GM18511 (cell line): ENCODE results near the gene CAMTA1.

Experiments
- ATAC-seq: cut with Tn5 transposase; IDR thresholded peaks from one replicate; pipeline ENCODE4 v1.9.1; 2021; ENCODE audit warnings: mild to moderate bottlenecking, moderate library complexity; ENCODE audit not compliant: unreplicated experiment

Gene CAMTA1

DNA sequence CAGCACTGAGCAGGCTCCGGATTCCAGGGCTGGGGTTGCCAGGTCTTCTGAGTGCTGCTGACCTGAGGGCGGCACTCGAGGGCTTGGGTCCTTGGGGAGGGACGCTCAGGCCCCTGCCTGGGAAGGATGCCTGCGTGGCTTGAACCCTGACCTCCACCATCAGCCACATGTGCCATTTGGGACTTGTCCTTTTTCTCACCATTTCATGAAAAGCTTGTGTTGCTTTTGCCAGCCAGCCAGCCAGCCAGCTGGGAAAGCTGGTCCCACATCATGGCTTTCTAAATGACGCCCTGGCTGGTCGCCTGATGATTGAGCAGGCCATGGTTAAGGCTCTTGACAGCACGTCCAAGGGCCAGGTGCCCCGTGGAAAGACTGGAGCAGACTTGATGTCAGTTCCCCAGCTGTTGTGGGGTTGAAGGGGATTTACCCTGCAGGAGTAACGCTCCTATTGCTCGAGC, 168.7 kb downstream of the CAMTA1 start:
- ATAC-seq: no peak

DNA sequence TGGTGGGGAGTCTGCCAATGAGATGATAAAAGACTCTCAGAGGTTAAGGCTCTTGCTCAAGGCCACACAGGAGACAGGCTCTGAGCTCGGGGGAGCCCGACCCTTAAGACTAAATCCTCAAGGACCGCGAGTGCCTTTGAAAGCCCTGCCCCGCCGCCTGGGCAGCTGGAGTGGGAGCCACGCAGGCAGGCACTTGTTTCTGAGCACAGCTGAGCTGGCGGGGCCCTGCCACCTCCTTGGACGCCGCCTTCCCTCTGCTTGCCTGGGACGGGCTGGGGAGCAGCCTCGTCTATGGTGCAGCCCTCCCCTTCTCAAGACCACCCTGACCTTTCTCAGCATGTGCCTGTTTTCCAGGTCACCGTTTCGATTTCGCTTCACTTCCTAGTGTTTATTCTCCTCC, 169.3 kb downstream of the CAMTA1 start:
- no peak for ATAC-seq

DNA sequence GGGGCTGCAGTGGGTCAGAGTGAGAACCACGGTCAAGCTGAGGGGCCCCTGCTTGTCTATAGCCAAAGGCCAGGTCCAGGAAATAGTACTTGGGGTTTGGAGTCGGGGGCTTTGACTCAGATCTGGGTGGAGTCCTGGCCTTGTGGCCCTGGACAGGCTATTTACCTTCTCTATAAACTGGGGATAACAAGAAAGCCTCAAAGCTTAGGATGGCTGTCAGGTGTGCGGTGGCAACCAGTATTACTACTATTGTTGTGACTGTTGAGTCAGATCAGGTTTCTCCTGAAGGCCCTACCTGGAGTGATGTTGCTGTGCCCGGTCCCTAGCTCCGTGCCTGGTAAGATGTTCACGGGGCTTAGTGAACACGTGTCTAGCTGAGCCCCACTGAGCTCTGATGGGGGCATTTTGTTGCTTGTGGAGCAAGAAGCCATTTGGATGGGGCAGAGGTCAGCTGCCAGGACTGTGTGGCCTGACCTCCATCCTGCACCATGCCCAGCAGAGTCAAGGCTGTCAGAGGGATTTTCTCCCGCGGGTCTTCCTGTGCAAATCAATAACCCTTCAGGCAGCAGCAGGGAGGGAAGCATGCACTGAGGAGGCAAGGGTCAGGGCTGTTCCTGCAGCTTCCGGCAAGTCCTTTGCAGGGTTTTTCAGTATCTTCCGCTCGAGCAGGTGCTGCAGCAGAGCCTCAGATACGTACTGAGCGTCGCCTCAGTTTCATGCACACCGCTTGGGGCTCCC, 170.3 kb downstream of the CAMTA1 start:
- no peak for ATAC-seq

DNA sequence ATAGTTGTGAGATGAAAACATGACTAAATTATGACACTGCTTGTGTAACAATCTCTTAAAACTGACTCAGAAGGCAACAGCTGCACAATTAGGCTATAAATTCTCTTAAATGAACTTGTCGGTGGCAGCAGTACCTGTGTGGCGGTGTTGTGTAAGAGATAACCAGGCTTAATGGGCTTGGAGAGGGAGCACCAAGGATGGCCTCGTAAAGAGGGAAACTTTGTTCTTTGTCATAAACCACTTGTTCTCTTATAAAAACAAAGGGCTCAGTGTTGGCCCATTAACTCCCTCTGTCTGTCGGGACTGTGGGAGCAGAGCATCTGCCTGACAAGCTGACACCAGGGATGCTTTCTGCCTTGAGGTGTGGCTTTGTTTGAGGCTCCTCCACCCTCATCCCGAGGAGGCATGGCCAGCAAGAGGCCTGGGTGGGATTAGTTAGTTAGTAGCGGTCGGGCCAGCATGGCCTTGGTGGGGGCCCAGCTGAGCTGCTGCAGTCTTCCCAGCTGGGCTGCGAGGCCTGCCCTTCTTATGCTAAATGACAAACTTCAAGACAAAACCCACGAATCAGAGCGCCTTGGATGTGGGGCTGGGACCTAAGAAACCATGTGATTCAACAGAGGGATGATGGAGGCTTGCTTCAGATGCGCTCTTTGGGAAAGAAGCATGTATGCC, 171.4 kb downstream of the CAMTA1 start:
- no peak for ATAC-seq

DNA sequence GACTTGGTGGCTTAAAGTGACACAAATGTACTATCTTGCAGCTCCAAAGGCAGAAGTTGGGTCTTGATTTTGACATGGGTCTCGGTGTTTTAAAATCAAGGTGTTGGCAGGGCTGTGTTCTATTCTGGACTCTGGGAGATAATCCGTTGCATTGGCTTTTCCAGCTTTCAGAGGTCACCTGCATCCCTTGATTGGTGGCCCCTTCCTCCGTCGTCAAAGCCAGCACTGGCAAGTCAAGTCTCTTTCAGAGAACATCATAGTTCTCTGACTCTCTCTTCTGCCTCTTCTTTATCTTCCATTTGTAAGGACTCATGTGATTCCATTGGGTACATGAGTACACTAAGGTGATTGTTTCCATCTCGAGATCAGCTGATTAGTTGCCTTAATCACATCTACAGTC, 172.1 kb downstream of the CAMTA1 start:
- no peak for ATAC-seq

DNA sequence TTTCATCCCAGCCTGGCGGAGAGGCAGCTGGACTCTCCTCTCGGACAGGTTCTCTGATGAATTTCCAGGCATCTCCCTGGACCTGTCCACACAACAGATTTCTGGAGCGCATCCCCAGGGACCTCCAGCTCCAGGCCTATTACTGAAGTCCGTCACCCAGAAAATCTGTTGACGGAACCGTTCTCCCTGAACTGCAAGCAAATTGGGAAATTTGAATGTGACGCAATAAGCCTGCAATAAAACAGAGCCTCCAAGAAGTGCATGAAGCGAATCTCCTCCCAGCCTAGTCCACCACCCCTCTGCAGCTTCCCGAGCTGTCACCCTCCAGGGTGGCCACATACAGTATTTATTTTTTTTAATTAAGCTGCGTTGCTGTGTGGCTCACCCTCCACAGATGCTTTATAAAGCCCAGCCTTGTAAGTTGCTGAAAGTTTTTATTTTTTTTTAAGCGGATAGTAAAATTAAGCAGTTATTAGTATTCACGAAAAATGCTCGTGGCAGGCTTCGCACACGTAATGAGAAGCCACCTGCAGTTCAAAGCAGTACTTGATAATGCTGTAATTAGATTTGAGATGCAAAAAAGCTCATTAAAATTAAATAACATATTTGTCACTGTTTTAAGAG, 173.3 kb downstream of the CAMTA1 start:
- no peak for ATAC-seq

DNA sequence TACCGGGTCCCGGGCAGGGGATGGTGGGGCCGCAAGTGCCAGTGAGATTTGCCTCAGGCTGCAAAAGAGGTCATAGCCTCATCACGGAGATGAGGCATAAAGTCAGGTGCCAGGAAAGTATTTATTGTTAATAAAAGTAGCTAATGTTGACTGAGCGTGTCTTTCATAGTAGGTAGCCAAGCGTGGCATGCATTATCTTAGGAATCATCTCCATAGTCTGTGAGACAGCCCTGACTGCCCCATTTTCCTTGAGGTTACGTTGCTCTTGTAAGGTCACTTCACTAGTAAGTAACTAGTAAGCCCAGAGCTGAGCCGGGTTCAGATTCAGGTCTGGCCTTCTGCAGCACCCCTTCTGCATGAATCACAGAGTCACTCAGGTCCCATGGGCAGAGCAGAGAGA, 174.2 kb downstream of the CAMTA1 start:
- ATAC-seq: no peak

DNA sequence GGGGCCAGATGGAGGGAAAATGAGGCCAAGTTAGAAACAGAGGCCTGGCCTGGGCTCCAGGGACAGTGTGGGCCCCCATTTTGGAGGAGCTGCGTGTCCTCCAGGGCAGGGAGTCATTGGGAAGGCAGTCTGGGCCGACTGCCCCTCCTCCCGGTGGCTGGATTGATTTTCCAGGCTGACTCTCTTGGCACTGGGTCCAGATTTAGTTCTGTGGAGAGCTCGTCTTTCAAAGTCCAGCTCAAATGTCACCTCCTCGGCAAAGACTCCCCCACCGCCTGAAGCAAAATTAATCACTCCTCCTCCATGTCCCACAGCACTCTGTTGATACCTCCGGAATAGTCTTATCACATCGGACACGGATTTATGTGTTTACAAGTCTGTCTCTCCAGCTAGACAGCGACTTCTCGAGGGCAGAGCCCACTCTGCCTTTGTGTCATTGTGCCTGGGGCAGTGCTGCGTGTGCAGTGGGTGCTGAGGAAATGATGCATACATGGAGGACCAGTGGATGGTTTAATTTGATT, 175.1 kb downstream of the CAMTA1 start:
- ATAC-seq: no peak

DNA sequence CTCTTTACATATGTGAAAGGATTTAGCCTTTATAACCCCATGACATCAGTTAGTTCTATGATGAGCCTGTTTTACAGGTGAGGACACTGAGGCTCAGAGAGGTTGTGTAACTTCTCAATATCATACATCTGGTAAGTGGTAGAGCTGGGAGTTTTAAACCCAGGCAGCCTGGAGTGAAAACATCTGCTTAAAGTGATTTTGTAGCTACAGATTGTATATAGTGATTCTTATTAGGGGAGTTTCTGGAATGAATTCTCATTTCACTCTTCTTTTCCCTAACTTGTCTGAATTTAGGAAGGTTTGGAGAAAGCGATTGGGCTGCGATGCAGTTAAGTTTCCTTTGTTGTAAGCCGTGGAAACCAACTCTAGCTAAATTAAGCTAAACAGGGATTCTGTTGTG, 175.6 kb downstream of the CAMTA1 start:
- ATAC-seq: no peak

DNA sequence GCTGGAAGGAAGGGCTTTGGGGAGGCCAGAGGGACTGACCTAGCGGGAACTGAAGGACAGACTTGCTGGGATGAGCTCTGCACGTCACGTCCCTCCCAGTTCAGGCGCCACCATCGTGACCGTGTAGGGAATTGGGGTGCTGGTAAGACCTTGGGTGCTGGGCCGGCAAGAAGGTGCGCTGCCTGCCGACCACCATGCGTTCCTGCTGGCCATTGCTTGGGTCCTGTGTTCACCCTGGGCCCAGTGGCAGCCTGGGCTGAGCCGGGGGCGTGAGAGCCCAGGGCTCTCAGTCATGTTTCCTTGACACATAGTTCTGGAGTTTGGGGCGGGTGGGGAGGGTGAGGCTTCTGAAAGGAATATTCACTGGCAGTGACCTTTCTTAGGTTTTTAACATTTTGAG, 176.0 kb downstream of the CAMTA1 start:
- ATAC-seq: no peak

DNA sequence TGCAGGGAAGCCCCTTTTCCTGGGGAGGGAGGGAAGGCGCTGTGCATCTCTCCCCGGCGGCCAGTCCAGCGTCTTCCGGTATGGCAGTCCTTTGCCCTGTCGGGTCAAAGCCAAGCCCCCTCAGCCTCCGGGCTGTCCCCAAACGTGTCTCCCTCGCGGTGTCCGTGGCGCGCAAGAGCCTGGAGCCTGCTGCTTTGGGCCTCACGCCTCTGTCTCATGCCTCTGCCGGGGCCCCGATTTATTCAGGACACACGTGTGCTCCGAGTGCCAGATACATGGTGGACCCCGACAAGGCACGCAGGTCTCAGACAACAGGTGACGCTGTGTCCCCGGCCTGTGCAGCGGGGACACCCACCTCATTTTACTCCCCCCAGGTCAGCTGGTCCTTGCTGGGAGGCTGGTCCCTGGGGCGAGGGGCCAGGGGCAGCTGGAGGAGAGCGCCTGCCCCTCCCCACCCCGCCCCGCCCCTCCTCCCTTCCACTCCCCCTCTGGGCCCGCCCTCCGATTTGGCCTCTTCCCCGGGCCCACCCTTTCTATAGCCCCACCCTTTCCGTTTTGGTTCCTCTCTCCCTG, 176.7 kb downstream of the CAMTA1 start:
- ATAC-seq: no peak

DNA sequence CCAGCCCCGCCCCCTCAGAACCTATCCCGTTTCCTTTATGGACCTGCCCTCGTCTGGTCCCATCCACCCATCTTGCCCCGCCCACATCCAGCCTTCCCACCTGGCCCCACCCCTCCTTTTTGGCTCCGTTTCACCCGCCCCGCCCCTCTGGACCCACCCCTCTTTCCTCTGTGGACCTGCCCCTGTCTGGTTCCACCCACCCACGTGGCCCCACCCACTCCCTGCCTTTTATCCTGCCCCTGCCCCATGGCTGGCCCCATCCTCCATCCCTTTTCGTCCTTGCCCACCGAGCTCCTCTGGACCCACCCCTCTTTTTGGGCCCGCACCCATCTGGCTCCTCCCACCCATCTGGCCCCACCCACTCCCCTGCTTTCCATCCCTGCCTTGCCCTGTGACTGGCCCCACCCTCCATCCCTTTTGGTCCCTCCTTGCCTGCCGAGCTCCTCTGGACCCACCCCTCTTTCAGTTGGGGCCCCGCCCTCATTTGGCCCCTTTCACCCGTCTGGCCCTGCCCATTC, 177.3 kb downstream of the CAMTA1 start:
- ATAC-seq: no peak

DNA sequence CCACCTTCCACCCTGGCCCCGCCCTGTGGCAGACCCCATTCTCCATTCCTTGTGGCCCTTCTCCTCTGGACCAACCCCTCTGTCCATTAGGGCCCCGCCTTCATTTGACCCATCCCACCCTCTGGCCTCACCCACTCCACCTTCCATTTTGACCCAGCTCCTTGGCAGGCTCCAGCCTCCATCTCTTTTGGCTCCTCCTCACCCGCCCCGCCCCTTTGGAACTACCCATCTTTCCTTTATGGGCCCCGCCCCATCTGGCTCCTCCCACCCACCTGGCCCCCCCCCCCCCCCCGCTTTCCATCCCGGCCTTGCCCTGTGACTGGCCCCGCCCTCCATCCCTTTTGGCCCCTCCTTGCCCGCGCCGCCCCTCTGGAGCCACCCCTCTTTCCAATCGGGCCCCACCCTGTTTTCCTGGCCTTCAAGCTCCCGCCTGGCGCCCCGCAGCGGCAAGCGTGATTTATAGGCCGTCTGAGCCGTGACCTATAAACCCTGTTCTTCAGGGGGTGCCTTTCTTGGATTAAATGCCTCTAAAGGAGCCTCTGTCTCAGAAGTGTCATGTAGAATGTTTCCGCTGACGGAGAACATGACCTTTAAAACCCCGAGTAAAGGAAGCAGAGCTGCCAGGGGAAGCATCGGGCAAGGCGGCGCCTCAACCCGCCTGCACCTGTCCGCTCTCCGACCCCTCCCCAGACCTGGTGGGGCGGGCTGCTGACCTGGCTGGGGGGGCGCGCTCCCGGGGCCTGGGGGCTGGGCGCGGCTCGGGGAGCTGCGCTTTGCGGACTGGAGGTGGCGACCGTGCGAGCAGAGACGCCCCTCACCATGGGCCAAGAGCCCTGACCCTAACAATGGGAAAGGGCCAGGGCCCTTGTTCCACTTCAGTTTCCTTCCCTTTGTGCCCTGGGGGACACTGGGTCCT, 178.0 kb downstream of the CAMTA1 start:
- ATAC-seq: no peak

DNA sequence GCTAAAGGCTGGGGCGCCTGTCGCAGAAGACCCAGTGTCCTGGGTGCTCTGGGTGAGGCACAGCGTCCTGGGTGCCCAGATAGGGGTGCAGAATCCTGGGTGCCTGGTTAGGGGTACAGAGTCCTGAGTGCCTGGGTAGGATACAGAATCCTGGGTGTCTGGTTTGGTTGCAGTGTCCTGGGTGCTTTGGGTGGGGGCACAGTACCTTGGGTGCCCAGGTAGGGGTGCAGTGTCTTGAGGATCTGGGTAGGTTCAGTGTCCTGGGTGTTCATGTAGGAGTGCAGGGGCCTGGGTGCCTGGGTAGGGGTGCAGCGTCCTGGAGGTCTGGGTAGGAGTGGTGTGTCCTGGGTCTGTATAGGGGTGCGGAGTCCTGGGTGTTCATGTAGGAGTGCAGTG, 178.7 kb downstream of the CAMTA1 start:
- ATAC-seq: no peak

DNA sequence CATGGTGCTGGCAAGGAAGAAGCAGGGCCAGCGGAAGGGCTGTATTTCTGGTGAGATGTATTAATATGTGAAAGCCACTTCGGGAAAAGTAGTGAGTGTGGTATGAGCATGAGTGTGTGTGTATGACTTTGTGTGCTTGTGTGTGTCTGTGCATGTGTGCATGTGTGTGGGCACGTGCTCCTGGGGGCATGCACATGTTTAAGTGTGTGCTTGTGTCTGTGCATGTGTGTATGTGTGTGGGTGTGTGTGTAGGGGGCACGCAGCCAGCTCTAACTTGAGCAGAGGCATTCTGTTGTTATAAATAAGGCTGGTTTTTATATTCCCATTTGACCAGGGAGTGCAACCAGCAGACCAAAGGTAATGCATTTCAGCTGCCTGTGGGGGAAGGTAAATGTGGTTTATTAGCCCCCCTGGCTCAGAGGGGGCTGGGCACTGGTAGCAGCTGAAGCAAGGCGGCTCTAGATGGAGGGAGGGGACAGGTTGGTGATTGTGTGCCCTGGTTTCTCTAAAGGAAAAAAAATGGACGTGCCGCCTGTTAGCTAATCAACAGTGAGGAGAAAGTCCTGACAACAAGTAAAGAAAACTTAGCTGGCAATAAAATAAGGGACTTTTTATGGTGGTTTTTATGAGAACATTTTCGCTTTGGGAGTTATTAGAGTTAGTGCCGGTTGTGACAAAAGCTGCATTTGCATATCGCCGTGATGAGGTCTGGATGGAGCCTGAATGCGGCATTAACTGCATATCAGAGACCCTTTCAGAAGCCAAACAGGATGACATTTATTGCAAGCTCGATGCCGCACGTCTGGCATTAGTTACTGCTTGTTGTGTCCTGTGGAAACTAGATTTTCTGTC, 180.1 kb downstream of the CAMTA1 start:
- no peak for ATAC-seq

DNA sequence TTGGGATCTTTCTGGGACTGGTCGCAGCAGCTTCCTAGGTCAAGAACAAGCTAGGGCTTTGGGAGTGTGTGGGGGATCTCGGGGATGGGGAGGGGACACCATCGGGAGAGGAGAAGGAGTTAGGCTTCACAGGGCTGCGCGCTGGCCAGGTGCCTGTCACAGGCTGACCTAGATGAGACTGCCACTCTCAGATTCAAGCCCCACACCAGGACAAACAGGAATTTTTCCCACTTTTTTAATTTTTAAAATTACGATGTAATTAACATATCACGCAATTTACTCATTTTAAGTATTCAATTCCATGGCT, 180.6 kb downstream of the CAMTA1 start:
- no peak for ATAC-seq

DNA sequence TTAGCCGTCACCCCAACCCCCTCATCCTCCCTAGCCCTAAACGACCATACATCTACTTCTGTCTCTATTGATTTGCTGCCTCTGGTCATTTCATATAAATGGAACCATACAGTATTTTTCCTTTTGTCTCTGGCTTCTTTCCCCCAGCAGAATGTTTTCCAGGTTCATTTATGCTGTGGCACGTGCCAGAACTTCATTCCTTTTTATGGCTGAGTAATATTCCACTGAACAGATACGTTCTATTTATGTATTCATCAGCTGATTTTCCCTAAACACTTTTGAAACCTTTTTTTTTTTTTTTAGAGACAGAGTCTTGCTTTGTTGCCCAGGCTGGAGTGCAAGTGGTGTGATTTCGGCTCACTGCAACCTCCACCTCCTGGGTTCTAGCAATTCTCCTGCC, 181.1 kb downstream of the CAMTA1 start:
- ATAC-seq: no peak

DNA sequence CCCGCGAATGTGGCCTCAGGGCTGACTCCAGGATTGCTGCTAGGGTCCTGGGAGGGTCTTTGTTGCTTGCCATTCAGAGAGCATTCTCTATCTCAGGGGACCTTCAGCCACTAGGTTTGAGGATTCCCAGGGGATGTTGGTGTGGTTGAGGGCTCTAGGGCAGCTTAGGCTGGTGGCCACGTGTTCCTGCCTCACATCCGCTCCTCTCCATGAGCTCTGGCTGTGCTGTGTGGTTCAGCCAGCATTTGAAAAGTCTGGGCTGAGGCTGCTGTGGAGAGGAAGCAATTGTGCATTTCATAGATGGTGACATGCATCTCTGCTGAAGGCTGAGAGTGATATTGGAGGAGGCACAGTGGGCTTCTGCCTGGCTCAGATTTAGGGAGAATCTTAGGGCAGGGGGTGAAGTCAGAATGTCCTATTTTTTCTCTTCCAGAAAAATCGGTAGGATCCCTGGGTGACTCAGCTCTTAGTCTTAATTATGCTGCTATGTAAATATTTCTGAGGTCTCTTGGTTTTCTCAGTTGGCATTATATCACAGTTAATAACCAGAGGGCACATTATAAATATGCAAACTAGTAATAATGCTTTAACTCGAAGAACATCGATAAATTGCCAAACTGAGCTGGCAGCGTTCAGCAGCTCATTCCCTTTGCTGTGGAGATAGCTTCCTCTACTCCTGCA, 182.3 kb downstream of the CAMTA1 start:
- ATAC-seq: no peak

DNA sequence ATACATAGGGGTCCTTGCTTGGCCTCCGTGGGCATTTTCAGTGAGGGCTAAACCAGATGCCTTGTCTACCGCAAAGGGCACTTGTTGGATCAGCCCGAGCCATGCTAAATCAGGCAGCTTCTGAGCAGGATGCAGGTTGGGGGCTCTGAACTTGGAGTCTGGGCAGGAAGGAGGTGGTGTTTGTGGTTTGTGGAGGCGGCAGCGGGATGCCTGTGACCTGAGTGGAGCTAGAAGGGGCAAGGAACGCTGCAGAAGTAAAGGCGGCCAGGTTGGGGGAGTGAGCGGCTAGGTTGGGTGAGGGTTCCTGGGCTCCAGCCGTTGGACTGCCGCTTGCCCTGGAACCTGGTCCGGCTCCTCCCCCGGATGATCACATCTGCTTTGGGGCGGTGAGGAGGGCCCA, 183.9 kb downstream of the CAMTA1 start:
- no peak for ATAC-seq
